A549 (cell line): Measurements from ENCODE around the gene UBAP1.

Experiments
- BHLHE40 ChIP-seq: IDR thresholded peaks from 2 replicates; pipeline ENCODE4 v1.6.1; 2012; ENCODE audit warnings: low read depth, low read length, inconsistent platforms
- CEBPB ChIP-seq, 2 experiments: fragments of >200 bp in 1 of 2; sonication (Bioruptor Twin) in 1 of 2; formaldehyde crosslinking in 1 of 2; IDR thresholded peaks; 2 replicates each; pipeline ENCODE4 v1.6.1; 2012 to 2016
- CTCF ChIP-seq: fragments of >200 bp; sonication (Bioruptor Twin); formaldehyde crosslinking; IDR thresholded peaks from 3 replicates; pipeline ENCODE4 v1.5.1; 2016
- EHMT2 ChIP-seq: fragments of 200-600 bp; sonication (generic); IDR thresholded peaks from 2 replicates; pipeline ENCODE4 v1.6.1; 2016; ENCODE audit warnings: antibody characterized with exemption, low read depth, mild to moderate bottlenecking, moderate library complexity
- EP300 ChIP-seq, 2 experiments: fragments of >200 bp; sonication (Bioruptor Twin); formaldehyde crosslinking; IDR thresholded peaks; 2 replicates in 1 of 2; 3 replicates in 1 of 2; pipeline ENCODE4 v1.6.1; 2016 to 2017
- PHF8 ChIP-seq: fragments of 200-600 bp; sonication (generic); IDR thresholded peaks from 2 replicates; pipeline ENCODE4 v1.6.1; 2016; ENCODE audit warnings: low read depth, mild to moderate bottlenecking, antibody characterized with exemption, moderate library complexity, borderline replicate concordance
- POLR2A ChIP-seq: IDR thresholded peaks from 2 replicates; pipeline ENCODE4 v1.6.1; 2012; ENCODE audit warnings: mild to moderate bottlenecking, low read length

- TF ChIP-seq PHF8 (no peak), CTCF (no peak), POLR2A (no peak), EHMT2 (no peak), CEBPB (IDR thresholded peaks at IDR 0.05) (no peak), BHLHE40 (no peak), EP300 (IDR thresholded peaks at IDR 0.05) (no peak)
These were observed 54.8 kb downstream of the UBAP1 start for GRCh38 chr9:34233672-34234071.
